ENCODE results near the gene RSRC2. TPM values are rescaled to one million over a fixed set of nuclear protein-coding genes. Genes with fewer than 3 reads are reported as not detected.

The RSRC2 gene
- total and polyA plus RNA-seq, 10 of the 15 experiments (the other 5 are each of a cell fraction or from before 2014, with no cell fraction given), result 49.8 to 112 (median 60.6) TPM

DNA sequence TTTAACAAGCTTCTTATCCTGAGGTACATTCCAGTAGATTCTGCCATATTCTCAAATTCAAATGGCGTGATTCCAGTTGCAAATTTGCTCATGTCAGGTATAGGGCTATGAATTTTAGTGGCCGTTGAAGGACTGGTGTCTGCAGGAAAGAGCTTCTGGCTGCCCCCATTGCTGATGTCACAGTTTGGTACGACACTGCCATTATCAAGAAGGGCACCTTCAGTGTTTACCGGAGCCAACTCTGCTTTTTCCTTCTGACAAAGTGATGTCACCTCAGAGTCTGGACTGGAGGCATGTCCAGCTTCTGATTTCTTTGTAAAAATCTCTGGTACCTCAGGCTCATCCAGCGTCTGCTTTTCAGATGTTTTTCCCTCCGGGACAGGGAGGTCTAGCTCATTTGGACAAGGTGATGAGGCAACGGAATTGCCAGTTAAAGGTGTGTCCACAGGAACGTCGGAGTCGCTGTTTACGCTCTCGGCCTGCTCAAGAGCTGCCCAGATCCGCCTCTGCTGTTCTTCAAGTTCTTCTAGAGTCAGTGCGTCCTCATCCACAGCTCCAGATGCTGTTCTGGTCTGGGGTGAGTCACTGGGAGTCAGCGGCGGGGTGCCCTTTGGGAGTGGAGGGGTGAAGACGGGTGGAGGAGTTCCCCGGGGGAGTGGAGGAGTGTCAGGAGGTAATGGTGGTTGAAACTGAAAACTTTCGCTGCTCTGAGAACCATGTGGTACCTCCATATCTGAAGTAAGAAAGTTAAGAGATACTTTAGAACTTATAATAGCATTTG, 53.0 kb downstream of the RSRC2 start (continued):
- TF ChIP-seq EZH2 (IDR thresholded peaks at IDR 0.05; ENCODE audit: borderline replicate concordance, control insufficient read depth, low read depth, low read length), result no peak
- TF ChIP-seq, protein P1, sequence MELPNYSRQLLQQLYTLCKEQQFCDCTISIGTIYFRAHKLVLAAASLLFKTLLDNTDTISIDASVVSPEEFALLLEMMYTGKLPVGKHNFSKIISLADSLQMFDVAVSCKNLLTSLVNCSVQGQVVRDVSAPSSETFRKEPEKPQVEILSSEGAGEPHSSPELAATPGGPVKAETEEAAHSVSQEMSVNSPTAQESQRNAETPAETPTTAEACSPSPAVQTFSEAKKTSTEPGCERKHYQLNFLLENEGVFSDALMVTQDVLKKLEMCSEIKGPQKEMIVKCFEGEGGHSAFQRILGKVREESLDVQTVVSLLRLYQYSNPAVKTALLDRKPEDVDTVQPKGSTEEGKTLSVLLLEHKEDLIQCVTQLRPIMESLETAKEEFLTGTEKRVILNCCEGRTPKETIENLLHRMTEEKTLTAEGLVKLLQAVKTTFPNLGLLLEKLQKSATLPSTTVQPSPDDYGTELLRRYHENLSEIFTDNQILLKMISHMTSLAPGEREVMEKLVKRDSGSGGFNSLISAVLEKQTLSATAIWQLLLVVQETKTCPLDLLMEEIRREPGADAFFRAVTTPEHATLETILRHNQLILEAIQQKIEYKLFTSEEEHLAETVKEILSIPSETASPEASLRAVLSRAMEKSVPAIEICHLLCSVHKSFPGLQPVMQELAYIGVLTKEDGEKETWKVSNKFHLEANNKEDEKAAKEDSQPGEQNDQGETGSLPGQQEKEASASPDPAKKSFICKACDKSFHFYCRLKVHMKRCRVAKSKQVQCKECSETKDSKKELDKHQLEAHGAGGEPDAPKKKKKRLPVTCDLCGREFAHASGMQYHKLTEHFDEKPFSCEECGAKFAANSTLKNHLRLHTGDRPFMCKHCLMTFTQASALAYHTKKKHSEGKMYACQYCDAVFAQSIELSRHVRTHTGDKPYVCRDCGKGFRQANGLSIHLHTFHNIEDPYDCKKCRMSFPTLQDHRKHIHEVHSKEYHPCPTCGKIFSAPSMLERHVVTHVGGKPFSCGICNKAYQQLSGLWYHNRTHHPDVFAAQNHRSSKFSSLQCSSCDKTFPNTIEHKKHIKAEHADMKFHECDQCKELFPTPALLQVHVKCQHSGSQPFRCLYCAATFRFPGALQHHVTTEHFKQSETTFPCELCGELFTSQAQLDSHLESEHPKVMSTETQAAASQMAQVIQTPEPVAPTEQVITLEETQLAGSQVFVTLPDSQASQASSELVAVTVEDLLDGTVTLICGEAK (IDR thresholded peaks at IDR 0.05; ENCODE audit: borderline replicate concordance), result no peak
- no peak for TF ChIP-seq SMAD1 (IDR thresholded peaks at IDR 0.05; ENCODE audit: low read depth, partially characterized antibody)
- TF ChIP-seq JUND (IDR thresholded peaks at IDR 0.05; ENCODE audit: low read depth, low read length), result no peak
- TF ChIP-seq, protein P2, sequence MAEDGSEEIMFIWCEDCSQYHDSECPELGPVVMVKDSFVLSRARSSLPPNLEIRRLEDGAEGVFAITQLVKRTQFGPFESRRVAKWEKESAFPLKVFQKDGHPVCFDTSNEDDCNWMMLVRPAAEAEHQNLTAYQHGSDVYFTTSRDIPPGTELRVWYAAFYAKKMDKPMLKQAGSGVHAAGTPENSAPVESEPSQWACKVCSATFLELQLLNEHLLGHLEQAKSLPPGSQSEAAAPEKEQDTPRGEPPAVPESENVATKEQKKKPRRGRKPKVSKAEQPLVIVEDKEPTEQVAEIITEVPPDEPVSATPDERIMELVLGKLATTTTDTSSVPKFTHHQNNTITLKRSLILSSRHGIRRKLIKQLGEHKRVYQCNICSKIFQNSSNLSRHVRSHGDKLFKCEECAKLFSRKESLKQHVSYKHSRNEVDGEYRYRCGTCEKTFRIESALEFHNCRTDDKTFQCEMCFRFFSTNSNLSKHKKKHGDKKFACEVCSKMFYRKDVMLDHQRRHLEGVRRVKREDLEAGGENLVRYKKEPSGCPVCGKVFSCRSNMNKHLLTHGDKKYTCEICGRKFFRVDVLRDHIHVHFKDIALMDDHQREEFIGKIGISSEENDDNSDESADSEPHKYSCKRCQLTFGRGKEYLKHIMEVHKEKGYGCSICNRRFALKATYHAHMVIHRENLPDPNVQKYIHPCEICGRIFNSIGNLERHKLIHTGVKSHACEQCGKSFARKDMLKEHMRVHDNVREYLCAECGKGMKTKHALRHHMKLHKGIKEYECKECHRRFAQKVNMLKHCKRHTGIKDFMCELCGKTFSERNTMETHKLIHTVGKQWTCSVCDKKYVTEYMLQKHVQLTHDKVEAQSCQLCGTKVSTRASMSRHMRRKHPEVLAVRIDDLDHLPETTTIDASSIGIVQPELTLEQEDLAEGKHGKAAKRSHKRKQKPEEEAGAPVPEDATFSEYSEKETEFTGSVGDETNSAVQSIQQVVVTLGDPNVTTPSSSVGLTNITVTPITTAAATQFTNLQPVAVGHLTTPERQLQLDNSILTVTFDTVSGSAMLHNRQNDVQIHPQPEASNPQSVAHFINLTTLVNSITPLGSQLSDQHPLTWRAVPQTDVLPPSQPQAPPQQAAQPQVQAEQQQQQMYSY (CRISPR knock-in tag; IDR thresholded peaks at IDR 0.05), result no peak
- TF ChIP-seq MYB (IDR thresholded peaks at IDR 0.05; ENCODE audit: borderline replicate concordance, low read depth, low read length), result no peak
- no peak for TF ChIP-seq WRNIP1 (IDR thresholded peaks at IDR 0.05; ENCODE audit: borderline replicate concordance, low read depth, low read length)
- TF ChIP-seq, protein P3, sequence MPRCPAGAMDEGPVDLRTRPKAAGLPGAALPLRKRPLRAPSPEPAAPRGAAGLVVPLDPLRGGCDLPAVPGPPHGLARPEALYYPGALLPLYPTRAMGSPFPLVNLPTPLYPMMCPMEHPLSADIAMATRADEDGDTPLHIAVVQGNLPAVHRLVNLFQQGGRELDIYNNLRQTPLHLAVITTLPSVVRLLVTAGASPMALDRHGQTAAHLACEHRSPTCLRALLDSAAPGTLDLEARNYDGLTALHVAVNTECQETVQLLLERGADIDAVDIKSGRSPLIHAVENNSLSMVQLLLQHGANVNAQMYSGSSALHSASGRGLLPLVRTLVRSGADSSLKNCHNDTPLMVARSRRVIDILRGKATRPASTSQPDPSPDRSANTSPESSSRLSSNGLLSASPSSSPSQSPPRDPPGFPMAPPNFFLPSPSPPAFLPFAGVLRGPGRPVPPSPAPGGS (IDR thresholded peaks at IDR 0.05; ENCODE audit: borderline replicate concordance, insufficient read depth, low read depth, low read length, poor library complexity, severe bottlenecking), result no peak
- TF ChIP-seq RAD51 (IDR thresholded peaks at IDR 0.05), result no peak
- no peak for TF ChIP-seq TARDBP (IDR thresholded peaks at IDR 0.05; ENCODE audit: borderline replicate concordance)
- no peak for TF ChIP-seq POLR2AphosphoS2 (IDR thresholded peaks at IDR 0.05; ENCODE audit: low read depth, low read length)
- no peak for TF ChIP-seq FOXK2 (IDR thresholded peaks at IDR 0.05)
- no peak for TF ChIP-seq FOS (IDR thresholded peaks at IDR 0.05; ENCODE audit: borderline replicate concordance, extremely low read depth, insufficient read length)
- peak; percentile 39 for TF ChIP-seq MEF2B (IDR thresholded peaks at IDR 0.05; ENCODE audit: partially characterized antibody, poor library complexity, severe bottlenecking)
- no peak for TF ChIP-seq NR2C1 (IDR thresholded peaks at IDR 0.05)
- 0 out of 2 replicates have a peak, but pooled peaks have one; percentile 42 for TF ChIP-seq CREB1 (IDR thresholded peaks at IDR 0.05; ENCODE audit: low read depth)
- no peak for TF ChIP-seq NFYB (IDR thresholded peaks at IDR 0.05; ENCODE audit: insufficient read depth, low read depth, low read length)
- TF ChIP-seq DPF2 (IDR thresholded peaks at IDR 0.05), result no peak
- no peak for TF ChIP-seq HDAC6 (IDR thresholded peaks at IDR 0.05; ENCODE audit: unreplicated experiment)
